ENCODE measurements around the gene PANX1.

DNA sequence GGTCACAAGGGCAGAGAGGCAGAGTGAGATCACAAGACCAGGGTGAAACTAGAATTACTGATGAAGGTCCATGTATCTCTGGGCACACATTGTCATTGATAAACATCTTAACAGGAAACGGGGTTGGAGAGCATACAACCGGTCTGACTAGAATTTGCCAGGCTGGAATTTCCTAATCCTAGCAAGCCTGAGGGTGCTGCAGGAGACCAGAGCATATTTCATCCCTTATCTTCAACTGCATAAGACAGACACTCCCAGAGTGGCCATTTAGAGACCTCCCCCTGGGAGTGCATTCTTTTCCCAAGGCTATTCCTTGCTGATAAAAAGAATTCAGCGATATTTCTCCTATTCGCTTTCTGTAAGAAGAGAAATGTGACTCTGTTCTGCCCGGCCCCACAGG, 91.1 kb downstream of the PANX1 start:
- TF ChIP-seq, protein P1, sequence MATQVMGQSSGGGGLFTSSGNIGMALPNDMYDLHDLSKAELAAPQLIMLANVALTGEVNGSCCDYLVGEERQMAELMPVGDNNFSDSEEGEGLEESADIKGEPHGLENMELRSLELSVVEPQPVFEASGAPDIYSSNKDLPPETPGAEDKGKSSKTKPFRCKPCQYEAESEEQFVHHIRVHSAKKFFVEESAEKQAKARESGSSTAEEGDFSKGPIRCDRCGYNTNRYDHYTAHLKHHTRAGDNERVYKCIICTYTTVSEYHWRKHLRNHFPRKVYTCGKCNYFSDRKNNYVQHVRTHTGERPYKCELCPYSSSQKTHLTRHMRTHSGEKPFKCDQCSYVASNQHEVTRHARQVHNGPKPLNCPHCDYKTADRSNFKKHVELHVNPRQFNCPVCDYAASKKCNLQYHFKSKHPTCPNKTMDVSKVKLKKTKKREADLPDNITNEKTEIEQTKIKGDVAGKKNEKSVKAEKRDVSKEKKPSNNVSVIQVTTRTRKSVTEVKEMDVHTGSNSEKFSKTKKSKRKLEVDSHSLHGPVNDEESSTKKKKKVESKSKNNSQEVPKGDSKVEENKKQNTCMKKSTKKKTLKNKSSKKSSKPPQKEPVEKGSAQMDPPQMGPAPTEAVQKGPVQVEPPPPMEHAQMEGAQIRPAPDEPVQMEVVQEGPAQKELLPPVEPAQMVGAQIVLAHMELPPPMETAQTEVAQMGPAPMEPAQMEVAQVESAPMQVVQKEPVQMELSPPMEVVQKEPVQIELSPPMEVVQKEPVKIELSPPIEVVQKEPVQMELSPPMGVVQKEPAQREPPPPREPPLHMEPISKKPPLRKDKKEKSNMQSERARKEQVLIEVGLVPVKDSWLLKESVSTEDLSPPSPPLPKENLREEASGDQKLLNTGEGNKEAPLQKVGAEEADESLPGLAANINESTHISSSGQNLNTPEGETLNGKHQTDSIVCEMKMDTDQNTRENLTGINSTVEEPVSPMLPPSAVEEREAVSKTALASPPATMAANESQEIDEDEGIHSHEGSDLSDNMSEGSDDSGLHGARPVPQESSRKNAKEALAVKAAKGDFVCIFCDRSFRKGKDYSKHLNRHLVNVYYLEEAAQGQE (IDR thresholded peaks at IDR 0.05; ENCODE audit: unreplicated experiment), result no peak
- TF ChIP-seq, protein P2, sequence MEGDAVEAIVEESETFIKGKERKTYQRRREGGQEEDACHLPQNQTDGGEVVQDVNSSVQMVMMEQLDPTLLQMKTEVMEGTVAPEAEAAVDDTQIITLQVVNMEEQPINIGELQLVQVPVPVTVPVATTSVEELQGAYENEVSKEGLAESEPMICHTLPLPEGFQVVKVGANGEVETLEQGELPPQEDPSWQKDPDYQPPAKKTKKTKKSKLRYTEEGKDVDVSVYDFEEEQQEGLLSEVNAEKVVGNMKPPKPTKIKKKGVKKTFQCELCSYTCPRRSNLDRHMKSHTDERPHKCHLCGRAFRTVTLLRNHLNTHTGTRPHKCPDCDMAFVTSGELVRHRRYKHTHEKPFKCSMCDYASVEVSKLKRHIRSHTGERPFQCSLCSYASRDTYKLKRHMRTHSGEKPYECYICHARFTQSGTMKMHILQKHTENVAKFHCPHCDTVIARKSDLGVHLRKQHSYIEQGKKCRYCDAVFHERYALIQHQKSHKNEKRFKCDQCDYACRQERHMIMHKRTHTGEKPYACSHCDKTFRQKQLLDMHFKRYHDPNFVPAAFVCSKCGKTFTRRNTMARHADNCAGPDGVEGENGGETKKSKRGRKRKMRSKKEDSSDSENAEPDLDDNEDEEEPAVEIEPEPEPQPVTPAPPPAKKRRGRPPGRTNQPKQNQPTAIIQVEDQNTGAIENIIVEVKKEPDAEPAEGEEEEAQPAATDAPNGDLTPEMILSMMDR (conservative IDR thresholded peaks at IDR 0.05; ENCODE audit: low read depth in 2 of 2), result no peak
- TF ChIP-seq EZH2phosphoT487 (IDR thresholded peaks at IDR 0.05; ENCODE audit: unreplicated experiment) (no peak), ZNF331 (CRISPR knock-in tag; IDR thresholded peaks at IDR 0.05; ENCODE audit: low read depth) (0 out of 2 replicates have a peak, but pooled peaks have one; percentile 7), CREB1 (CRISPR knock-in tag; IDR thresholded peaks at IDR 0.05; ENCODE audit: low read depth) (no peak), POLR2AphosphoS5 (IDR thresholded peaks at IDR 0.05; ENCODE audit: low read depth) (no peak), JUNB (IDR thresholded peaks at IDR 0.05; ENCODE audit: unreplicated experiment) (no peak)

Data from GM23338 (cell line).